ENCODE results near the gene UBALD1.
A peak's percentile ranks its signal among the peaks of the same experiment; 100 is the strongest.

Gene UBALD1

GRCh38 chr16:4646773-4647643 lies 32.3 kb upstream of the UBALD1 start:
- no peak for FAIRE-seq
- no peak for DNase-seq (ENCODE audit: insufficient read length, low spot score)

DNA sequence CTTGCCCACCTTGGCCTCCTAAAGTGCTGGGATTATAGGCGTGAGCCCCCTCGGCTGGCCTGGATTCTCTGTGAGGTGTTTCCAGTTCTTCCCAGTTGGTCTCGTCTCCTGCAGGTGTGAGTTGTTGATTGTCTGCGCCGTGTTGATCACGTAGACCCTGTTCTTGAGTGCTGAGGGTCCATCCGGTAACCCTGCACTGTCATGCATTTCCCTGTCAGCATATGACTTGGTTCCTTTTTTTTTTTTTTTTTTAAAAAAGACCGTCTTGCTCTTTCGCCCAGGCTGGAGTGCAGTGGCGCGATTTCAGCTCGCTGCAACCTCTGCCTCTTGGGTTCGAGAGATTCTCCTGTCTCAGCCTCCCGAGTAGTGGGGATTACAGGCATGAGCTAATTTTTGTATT lies 27.2 kb upstream of the UBALD1 start:
- FAIRE-seq: no peak
- no peak for DNase-seq (ENCODE audit: insufficient read length, low spot score)

GRCh38 chr16:4641306-4641687 lies 26.6 kb upstream of the UBALD1 start:
- DNase-seq (ENCODE audit: insufficient read length, low spot score) (no peak), FAIRE-seq (no peak)

DNA sequence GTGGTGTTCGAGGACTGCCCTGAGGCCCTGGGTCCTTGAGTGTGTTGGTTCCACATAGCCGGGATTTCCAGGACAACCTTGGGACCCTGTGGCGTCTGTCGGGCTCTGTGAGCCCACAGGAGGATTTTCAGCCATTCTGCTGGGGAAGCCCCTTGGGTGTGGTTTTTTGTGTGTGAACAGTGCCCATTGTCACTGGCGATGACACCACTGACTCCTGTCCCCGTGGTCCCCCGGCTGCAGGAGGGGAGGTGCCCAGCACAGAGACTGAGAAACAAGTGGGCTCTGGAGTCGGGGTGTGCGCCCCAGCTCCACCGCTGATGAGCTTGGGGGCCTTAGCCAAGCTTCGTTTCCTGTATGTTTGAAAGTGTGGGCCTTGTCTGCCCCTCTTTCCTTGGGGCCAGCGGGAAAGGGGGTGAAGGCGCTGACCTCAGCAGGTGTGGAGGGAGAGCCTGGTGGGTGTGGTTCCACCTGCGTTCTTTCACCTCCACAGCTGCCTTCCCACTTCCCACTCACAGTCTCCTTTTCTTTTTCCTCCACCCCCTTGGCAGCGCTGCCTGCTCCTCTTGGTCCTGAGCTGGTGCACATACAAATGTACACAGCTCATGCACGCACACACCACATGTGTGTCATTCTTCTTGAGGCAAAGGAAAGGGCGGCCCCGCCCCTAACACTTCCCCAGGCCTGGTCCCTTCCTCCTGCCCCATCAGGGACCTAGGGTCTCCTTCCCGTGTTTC lies 26.1 kb upstream of the UBALD1 start:
- no peak for FAIRE-seq
- DNase-seq (ENCODE audit: insufficient read length, low spot score): no peak

GRCh38 chr16:4639899-4640509 lies 25.3 kb upstream of the UBALD1 start:
- DNase-seq (ENCODE audit: insufficient read length, low spot score) (no peak), FAIRE-seq (no peak)

- no peak for DNase-seq (ENCODE audit: insufficient read length, low spot score)
- FAIRE-seq: no peak
These were observed 22.9 kb upstream of the UBALD1 start for GRCh38 chr16:4637501-4638166.

DNA sequence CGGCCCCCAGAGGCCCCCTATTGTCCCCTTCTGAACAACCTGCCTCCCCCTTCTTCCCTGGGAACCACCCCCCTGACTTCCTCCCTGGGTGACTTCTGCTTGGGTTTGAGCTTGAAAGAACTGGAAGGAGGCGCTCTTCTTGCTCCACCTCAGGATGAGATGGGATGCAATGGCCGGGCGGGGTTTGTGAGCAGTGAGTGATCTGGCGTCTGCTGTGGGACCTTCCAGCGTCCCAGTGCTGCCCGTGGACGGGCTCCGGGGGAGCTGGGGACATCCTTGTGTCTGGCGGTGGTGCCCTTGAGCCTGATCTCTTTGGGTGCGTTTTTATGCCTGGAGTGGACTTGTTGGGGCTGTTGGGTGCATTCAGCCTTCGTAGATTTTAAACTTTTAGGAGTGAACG lies 21.5 kb upstream of the UBALD1 start:
- no peak for FAIRE-seq

DNA sequence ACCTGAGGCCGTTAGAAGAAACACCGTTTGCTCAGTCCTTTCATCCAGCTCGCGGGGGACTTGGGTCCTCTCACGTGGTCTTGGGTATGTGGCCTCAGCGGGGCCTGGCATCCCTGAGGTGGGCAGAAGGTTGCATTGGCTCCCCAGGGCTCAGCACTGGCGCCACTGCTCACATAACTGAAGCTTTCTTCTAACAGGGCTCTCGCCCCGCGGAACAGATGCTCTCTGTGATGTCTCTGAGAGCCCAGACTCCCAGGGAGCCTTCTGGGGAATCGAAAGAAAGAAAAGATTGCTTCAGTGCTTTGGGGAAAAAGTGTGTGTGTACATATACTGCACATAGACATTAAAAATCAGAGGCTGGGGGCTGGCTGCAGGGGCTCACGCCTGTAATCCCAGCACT lies 20.1 kb upstream of the UBALD1 start:
- DNase-seq (ENCODE audit: insufficient read length, low spot score) (no peak), FAIRE-seq (no peak)

More for the DNA sequence above, 21.5 kb upstream of the UBALD1 start:
- no peak for DNase-seq (ENCODE audit: insufficient read length, low spot score)

DNA sequence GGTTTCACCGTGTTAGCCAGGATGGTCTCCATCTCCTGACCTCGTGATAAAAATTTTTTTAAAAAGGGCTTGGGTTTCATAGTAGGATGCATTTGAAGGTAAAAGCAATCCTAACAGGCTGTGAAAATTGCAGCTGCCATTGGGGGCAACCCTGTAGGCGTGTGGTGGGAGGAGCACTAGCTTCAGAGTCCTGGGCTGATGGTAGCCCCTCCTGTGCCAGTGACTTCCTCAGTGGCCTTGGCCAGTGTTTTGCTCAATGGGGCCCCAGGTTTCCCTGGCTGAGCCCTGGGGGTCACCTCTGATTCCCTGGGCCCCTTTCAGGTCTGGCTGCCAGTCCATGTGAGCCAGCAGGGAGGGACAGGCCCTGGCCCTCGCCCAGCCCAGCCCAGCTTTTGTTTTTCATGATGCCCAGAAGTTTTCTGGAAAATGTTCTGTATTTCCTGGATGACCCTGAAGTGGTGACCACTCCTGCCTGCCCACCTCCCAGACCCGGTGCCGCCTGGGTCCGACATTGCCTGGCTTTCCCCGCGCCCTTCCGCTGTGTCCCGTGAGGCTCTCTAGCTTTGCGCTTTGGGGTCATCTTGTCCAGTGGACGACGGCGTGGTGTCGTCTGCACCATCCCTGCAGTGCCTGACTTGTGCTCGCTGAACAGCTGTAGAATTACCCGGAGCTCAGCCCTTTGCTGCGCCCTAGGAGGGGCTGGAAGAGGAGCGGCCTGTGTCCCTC lies 19.4 kb upstream of the UBALD1 start:
- DNase-seq (ENCODE audit: insufficient read length, low spot score) (no peak), FAIRE-seq (no peak)

GRCh38 chr16:4631444-4631843 lies 16.8 kb upstream of the UBALD1 start:
- DNase-seq (ENCODE audit: insufficient read length, low spot score): no peak
- no peak for FAIRE-seq

DNA sequence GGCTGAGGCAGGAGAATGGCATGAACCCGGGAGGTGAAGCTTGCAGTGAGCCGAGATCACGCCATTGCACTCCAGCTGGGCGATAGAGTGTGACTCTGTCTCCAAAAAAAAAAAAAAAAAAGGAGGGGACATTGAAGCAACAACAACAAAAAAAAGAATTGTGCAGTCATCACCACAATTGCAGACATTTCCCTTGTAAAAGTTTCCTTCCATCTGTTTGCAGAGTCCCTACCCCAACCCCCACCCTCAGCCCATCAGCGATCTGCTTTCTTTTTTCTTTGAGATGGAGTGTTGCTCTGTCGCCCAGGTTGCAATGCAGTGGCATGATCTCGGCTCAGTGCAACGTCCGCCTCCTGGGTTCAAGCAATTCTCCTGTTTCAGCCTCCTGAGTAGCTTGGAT lies 13.6 kb upstream of the UBALD1 start:
- DNase-seq (ENCODE audit: insufficient read length, low spot score) (no peak), FAIRE-seq (no peak)

GRCh38 chr16:4626396-4626795 lies 11.7 kb upstream of the UBALD1 start:
- DNase-seq (ENCODE audit: insufficient read length, low spot score) (no peak), FAIRE-seq (no peak)

DNA sequence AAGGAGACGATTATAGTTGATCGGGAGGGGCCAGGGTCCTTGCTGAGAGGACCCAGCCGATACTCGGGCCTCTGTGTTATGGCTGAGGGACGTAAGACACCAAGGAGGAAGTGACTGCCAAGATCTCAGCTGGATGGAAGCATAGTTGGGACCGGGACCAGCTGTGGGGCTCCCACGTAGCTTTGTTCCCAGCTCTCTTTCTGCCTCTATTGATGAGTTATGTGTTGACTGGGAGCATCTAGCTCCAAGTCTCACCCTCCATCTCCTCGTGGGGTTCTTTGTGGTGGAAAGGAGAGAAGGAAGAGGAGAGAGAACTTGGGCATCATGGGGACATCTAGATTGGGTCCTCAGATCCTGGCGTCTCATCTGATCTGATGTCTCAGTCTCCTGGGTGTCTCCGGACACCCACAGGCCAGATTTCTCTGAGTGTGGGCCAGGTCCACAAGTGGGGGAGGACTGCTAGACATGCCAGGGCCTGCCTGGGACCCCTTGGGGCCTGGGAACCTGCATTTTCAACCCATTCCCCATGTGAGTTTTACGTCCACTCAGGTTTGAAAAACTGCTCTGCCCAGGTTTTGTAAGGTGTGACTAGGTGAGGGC lies 11.0 kb upstream of the UBALD1 start:
- no peak for FAIRE-seq

GRCh38 chr16:4624827-4625559 lies 10.3 kb upstream of the UBALD1 start:
- DNase-seq (ENCODE audit: insufficient read length, low spot score): peak; percentile 65

More for the DNA sequence above, 11.0 kb upstream of the UBALD1 start:
- DNase-seq (ENCODE audit: insufficient read length, low spot score): no peak

DNA sequence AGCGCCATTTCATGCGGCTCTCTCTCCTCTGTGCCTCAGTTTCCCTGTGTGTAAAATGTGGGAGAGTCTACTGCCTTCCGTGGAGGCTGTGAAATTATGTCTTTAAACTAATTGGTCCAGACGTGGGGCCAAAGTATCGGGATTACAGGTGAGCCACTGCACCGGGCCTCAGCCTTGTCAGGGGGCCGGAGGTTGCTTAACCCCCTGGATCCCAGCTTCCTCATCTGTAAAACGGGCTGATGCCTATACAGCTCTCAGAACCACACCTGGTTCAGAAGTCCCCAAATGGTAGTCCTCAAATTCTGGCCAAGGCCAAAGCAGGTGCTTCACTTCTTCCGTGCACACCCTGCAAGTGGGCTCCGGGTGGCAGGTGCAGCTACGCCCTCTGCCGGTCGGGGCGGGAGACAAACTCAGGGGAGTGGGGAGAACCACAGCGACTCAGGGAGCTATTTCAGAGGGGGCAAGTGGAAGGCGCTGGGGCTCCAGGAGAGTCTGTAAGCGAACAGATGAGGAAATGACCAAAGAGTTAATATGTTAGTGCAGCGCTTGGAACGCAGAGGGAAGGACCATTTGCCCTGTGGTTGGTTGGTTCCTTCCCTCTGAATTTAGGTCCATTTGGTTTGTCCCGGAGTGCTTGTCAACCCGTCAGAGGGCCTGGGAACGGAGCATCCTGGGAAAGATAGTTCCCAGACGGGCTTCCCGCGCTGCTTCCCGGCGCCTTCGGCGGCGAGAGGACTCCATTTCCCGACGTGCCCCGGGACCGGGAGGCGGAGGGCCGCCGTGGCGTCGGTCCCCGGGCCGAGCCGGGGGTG lies 9.5 kb upstream of the UBALD1 start, which contains the start of gene MGRN1:
MGRN1 (plus strand) TSS at position 812 of the 812 bp plus-strand sequence. CDS start 135 bp downstream, outside the sequence.
- peak; percentile 97 for FAIRE-seq
- peak; percentile 84 for DNase-seq (ENCODE audit: insufficient read length, low spot score)

More at GRCh38 chr16:4624827-4625559, 10.3 kb upstream of the UBALD1 start:
- peak; percentile 89 for FAIRE-seq

GRCh38 chr16:4623593-4623992 lies 8.9 kb upstream of the UBALD1 start:
- FAIRE-seq (no peak), DNase-seq (ENCODE audit: insufficient read length, low spot score) (no peak)

DNA sequence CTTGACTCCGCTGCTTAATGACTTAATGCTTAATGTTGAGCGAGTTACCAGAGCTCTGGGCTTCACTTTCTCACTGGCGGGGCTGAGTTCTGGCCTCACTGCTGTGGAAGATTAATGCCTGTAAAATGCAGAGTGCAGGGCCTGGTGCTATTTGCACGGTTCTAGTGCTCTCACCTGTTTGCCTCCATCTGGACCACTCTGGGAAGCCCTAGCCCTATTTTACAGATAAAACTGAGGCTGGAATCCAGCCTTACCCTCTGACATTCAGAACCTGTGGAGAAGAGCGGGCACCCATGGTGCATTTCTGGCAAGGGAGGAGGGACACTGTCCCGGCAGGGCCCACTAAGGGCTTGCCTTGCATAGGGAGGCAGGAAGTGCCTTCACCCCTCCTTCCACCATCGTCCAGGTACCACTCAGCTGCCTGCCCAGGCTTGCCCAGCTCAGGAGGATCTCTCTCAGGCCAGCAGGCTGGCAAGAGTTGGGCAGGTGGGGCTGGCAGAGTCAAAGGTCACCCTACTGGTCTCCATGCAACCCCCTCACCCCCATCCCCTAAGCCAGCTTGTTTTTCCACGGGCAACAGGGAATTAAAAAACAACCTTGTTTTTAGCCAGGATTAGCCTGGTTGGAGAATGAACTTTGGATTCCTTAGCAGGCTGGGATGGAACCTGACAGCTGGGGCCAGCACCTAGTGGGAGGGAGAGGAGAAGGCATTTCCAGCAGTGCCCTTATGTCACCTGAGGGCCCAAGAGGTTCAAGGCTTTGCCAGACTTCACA lies 4.1 kb upstream of the UBALD1 start:
- DNase-seq (ENCODE audit: insufficient read length, low spot score) (no peak), FAIRE-seq (no peak)

DNA sequence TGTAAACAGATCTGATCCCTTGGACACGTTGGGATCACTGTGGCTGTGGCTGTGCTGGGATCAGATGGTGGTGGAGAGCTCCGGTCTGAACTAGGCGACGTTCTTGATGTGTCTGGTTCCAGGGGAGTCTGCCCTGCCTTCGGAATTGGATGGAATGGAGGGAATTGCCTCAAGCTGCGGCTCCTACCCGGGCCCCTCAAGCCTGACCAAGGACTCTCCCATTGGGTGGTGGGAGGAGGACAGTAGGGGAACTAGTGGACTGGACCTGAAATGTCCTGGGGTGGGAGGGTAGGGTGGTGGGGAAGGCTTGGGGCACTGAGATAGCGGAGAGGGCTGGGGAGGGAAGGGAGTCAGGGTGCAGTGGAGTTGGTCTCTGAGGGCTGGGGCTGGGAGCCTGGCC lies 3.2 kb upstream of the UBALD1 start:
- DNase-seq (ENCODE audit: insufficient read length, low spot score) (no peak), FAIRE-seq (no peak)
